GM12878 (cell line): ENCODE data around the gene SMG6. TPM values are rescaled to one million over a fixed set of nuclear protein-coding genes. Genes with fewer than 3 reads are reported as not detected.

Source experiments
- ATAC-seq: fragments of 200-7000 bp; cut with Tn5 transposase; 3 replicates; pipeline ENCODE4 v1.9.1; 2020; ENCODE audit warnings: mild to moderate bottlenecking, moderate library complexity
- BruUV-seq: library from RNA; stranded (reverse); fragments of 400-500 nt; replicated peaks from 2 replicates; lab custom pipeline; 2021; lab: Mats Ljungman, UMichigan
- CTCF ChIA-PET: fragments of 300-600 bp; sonication (Branson Sonifier 250); formaldehyde crosslinking; extraction: SDS; loops from one replicate; lab custom pipeline; 2021; ENCODE audit warnings: inconsistent platforms; lab: Yijun Ruan, JAX
- POLR2A ChIA-PET: fragments of 350-600 bp; formaldehyde crosslinking; extraction: SDS; loops from one replicate; lab custom pipeline; 2021; ENCODE audit warnings: inconsistent platforms; lab: Charles Lee
- RAD21 ChIA-PET: fragments of 300-600 bp; sonication (Branson Sonifier 250); formaldehyde crosslinking; loops from one replicate; lab custom pipeline; 2023; ENCODE audit warnings: antibody characterized with exemption; ENCODE audit not compliant: unreplicated experiment; lab: Charles Lee
- SMC1A ChIA-PET: fragments of 300-600 bp; sonication (Branson Sonifier 250); formaldehyde crosslinking; loops from one replicate; lab custom pipeline; 2023; ENCODE audit not compliant: unreplicated experiment, uncharacterized antibody; lab: Charles Lee
- DNase-seq: peaks from one replicate; pipeline ENCODE4 v3.0.0-alpha.2; 2011; ENCODE audit warnings: low read depth, low spot score
- FAIRE-seq: peaks from 3 replicates; lab custom pipeline; 2011; peaks lifted over from hg19 to GRCh38; lab: Jason Lieb, UNC
- H2AFZ ChIP-seq: 2 replicates; pipeline ENCODE4 v1.6.0; 2011; ENCODE audit warnings: low read depth, low read length, control low read depth; ENCODE audit not compliant: control insufficient read depth
- H3K27ac ChIP-seq: 2 replicates; pipeline ENCODE4 v1.5.1; 2011; ENCODE audit warnings: control low read depth; ENCODE audit not compliant: control insufficient read depth, insufficient read depth
- H3K27me3 ChIP-seq, 2 experiments: replicated peaks in 1 of 2; 2 replicates each; pipeline versions ENCODE4 v1.6.0 to v1.6.1; 2011; ENCODE audit warnings: low read length in 1 of 2; ENCODE audit not compliant: control insufficient read depth in 2 of 2, insufficient read depth in 2 of 2
- H3K36me3 ChIP-seq, 2 experiments: 2 replicates each; pipeline ENCODE4 v1.5.1; 2011; ENCODE audit warnings: low read length in 1 of 2; ENCODE audit not compliant: control insufficient read depth in 2 of 2, insufficient read depth in 2 of 2
- H3K4me1 ChIP-seq: 2 replicates; pipeline ENCODE4 v1.6.1; 2011; ENCODE audit warnings: mild to moderate bottlenecking, low read length, moderate library complexity, mixed read lengths; ENCODE audit not compliant: control insufficient read depth, insufficient read depth
- H3K4me2 ChIP-seq: 2 replicates; pipeline ENCODE4 v1.6.0; 2011; ENCODE audit warnings: control low read depth; ENCODE audit not compliant: control insufficient read depth, insufficient read depth
- H3K4me3 ChIP-seq: fragments of 200-600 bp; sonication (generic); 2 replicates; pipeline ENCODE4 v1.5.1; 2016
- H3K79me2 ChIP-seq: 2 replicates; pipeline ENCODE4 v1.6.0; 2011; ENCODE audit warnings: low read length; ENCODE audit not compliant: control insufficient read depth, insufficient read depth
- H3K9ac ChIP-seq: 2 replicates; pipeline ENCODE4 v1.8.0; 2011; ENCODE audit warnings: low read length, control low read depth, mixed read lengths; ENCODE audit not compliant: control insufficient read depth, insufficient read depth
- H3K9me3 ChIP-seq: replicated peaks from 3 replicates; pipeline ENCODE4 v1.5.1; 2011; ENCODE audit warnings: mild to moderate bottlenecking, low read length; ENCODE audit not compliant: control insufficient read depth, insufficient read depth
- H4K20me1 ChIP-seq: 2 replicates; pipeline ENCODE4 v1.6.0; 2011; ENCODE audit not compliant: control insufficient read depth, insufficient read depth
- ATF7 ChIP-seq: fragments of 450-650 bp; IDR thresholded peaks from 2 replicates; pipeline ENCODE4 v1.6.1; 2016; ENCODE audit warnings: low read depth, mild to moderate bottlenecking
- IKZF2 ChIP-seq, 2 experiments: fragments of 450-650 bp; IDR thresholded peaks; 2 replicates each; pipeline ENCODE4 v1.6.1; 2017; ENCODE audit warnings: mild to moderate bottlenecking in 2 of 2, moderate library complexity in 2 of 2
- RAD21 ChIP-seq: IDR thresholded peaks from 2 replicates; pipeline ENCODE4 v1.6.1; 2011; ENCODE audit warnings: mild to moderate bottlenecking, low read depth, low read length, moderate library complexity; ENCODE audit not compliant: insufficient read depth
- RBBP5 ChIP-seq: fragments of 200-600 bp; sonication (generic); conservative IDR thresholded peaks from 2 replicates; pipeline ENCODE4 v1.6.1; 2016
- SMAD1 ChIP-seq: fragments of 450-650 bp; IDR thresholded peaks from 2 replicates; pipeline ENCODE4 v1.6.1; 2018; ENCODE audit warnings: mild to moderate bottlenecking, low read depth; ENCODE audit not compliant: partially characterized antibody
- STAT1 ChIP-seq: fragments of 450-650 bp; conservative IDR thresholded peaks from 2 replicates; pipeline ENCODE4 v1.6.1; 2014; ENCODE audit warnings: antibody characterized with exemption, mild to moderate bottlenecking
- WGBS: methylation state at CpG from one replicate; pipeline ENCODE4 v1.1.6; 2016; ENCODE audit warnings: low lambda C conversion rate; ENCODE audit not compliant: insufficient replicate concordance, insufficient coverage; ENCODE audit errors: missing lambda C conversion rate; 5-methylcytosine and 5-hydroxymethylcytosine counted together
- in situ Hi-C: fragments of 300-500 bp; cut with MboI; formaldehyde crosslinking; loops from 9 replicates; pipeline ENCODE4 v1.14.3; 2018; ENCODE audit warnings: mixed read lengths
- intact Hi-C: fragments of 100-400 bp; cut with micrococcal nuclease; formaldehyde crosslinking; loops from one replicate; pipeline ENCODE4 v1.14.2; 2022; ENCODE audit not compliant: unreplicated experiment
- polyA plus RNA-seq, 11 experiments: library from polyadenylated mRNA; depleted of rRNA in 4 of 11; unstranded in 6 of 11; stranded (reverse) in 5 of 11; fragments of >200 nt; fragmentation: Nextera tagmentation in 4 of 11; fragmentation: Illumina TruSeq in 1 of 11; extraction: Ambion mirVana in 4 of 11; extraction: Trizol in 1 of 11; gene quantifications; 1 replicate in 1 of 11; 2 replicates in 10 of 11; pipeline versions ENCODE4 v1.2.1 to v1.2.3, GENCODE V29; 2011 to 2016; ENCODE audit warnings: inconsistent platforms in 2 of 11, missing spikeins in 2 of 11, low read depth in 1 of 11
- total RNA-seq, 4 experiments: library from RNA; depleted of rRNA in 3 of 4; stranded (reverse); fragments of >200 nt in 3 of 4; fragmentation: Illumina TruSeq in 1 of 4; extraction: Trizol in 1 of 4; gene quantifications; 2 replicates each; pipeline versions ENCODE4 v1.2.1 to v1.2.3, GENCODE V29; 2013 to 2021
- TF ChIP-seq, protein P1 (sequence below): fragments of 450-650 bp; conservative IDR thresholded peaks from 2 replicates; pipeline ENCODE4 v1.6.1; 2017; ENCODE audit warnings: mild to moderate bottlenecking, moderate library complexity
- TF ChIP-seq, protein P2 (sequence below): IDR thresholded peaks from 2 replicates; pipeline ENCODE4 v1.6.1; 2012; ENCODE audit warnings: low read depth, low read length, improper control_type of control experiment
- TF ChIP-seq, protein P3 (sequence below): fragments of 450-650 bp; formaldehyde crosslinking; IDR thresholded peaks from 2 replicates; pipeline ENCODE4 v1.4.0; 2022; ENCODE audit warnings: mild to moderate bottlenecking, moderate library complexity
- TF ChIP-seq, protein P4 (sequence below): fragments of 450-650 bp; IDR thresholded peaks from 2 replicates; pipeline ENCODE4 v1.6.1; 2017; ENCODE audit warnings: antibody characterized with exemption, mild to moderate bottlenecking, moderate library complexity
- TF ChIP-seq, protein P5 (sequence below): IDR thresholded peaks from 2 replicates; pipeline ENCODE4 v1.6.1; 2012; ENCODE audit warnings: low read length, inconsistent platforms

Gene SMG6
- total and polyA plus RNA-seq, 10 of the 15 experiments (the other 5 are each of a cell fraction or from before 2014, with no cell fraction given): 0.58 to 28.7 (median 15.7) TPM

DNA sequence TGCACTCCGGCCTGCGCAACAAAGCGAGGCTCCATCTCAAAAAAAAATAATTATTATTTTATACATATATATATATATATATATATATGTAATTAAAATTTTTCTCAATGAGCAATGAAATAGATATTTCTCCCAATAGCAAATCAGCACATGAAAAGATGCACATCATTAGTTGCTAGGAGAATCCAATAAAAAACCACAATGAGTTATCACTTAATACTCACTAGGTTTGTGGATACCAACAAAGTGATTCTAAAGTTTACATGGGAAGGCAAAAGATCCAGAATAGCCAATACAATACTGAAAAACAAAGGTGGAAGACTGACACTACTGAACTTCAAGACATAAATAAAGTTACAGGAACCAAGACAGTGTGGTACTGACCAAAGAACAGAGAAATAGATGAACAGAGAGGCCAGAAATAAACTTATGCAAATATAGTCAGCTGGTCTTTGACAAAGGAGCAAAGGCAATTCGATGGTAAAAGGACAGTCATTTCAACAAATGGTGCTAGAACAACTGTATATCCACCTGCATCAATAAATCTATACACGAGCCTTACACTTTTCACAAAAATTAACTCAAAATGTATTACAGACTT, 13.6 kb downstream of the SMG6 start (continued):
- no peak for TF ChIP-seq SMAD1
- TF ChIP-seq, protein P1, sequence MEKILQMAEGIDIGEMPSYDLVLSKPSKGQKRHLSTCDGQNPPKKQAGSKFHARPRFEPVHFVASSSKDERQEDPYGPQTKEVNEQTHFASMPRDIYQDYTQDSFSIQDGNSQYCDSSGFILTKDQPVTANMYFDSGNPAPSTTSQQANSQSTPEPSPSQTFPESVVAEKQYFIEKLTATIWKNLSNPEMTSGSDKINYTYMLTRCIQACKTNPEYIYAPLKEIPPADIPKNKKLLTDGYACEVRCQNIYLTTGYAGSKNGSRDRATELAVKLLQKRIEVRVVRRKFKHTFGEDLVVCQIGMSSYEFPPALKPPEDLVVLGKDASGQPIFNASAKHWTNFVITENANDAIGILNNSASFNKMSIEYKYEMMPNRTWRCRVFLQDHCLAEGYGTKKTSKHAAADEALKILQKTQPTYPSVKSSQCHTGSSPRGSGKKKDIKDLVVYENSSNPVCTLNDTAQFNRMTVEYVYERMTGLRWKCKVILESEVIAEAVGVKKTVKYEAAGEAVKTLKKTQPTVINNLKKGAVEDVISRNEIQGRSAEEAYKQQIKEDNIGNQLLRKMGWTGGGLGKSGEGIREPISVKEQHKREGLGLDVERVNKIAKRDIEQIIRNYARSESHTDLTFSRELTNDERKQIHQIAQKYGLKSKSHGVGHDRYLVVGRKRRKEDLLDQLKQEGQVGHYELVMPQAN: no peak
- TF ChIP-seq, protein P2, sequence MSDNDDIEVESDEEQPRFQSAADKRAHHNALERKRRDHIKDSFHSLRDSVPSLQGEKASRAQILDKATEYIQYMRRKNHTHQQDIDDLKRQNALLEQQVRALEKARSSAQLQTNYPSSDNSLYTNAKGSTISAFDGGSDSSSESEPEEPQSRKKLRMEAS: no peak
- TF ChIP-seq ATF7: no peak
- TF ChIP-seq RAD21: no peak
- TF ChIP-seq IKZF2 (IDR thresholded peaks at IDR 0.05): no peak
- no peak for TF ChIP-seq STAT1

DNA sequence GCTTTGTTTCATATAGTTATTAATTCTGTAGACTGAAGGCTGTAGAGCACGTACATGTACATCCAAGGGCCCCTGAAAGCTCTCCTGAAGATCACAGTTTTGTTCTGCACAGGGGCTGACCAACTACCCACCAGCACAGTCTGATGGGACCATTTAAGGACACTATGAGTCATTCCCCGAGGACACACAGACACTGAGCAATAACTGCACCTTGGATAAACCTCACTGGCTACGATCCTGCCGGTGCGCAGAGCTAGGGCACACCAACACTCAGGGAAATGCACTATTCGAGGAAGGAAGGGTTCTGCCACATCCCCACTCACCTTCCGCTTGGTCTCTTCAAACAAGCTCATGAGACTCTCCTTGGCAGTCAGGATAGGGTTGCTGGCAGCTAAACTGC, 20.3 kb downstream of the SMG6 start:
- Histone ChIP-seq H3K79me2 (no peaks in the 10 kb centered on the region), H3K4me2 (no peak overlapping the region), H3K4me1 (0 out of 2 replicates have a peak, but pooled peaks cover 3% of the 10 kb centered on the region), H4K20me1 (no peaks in the 10 kb centered on the region), H2AFZ (no peak overlapping the region), H3K27ac (no peak overlapping the region), H3K9me3 (no peaks in the 10 kb centered on the region), H3K4me3 (no peak overlapping the region), H3K9ac (no peak overlapping the region), H3K36me3 (peaks cover 14 to 39% of the 10 kb centered on the region in 2 experiments), H3K27me3 (no peaks in the 10 kb centered on the region)
- DNase-seq: no peak
- 77% methylated on average over 7 of the region's 7 CpGs for WGBS
- ChIA-PET CTCF (interaction anchor here (0.6 to 10.0 kb wide), 27 partner anchors 11 to 614 kb away, joined by 3 to 109 read pairs (median 5); partner anchors contain the start of gene HIC1), POLR2A (interaction anchor here (0.9 to 1.1 kb wide), 3 partner anchors 25 to 227 kb away, joined by 3 to 4 read pairs (median 4); no protein-coding TSS in a partner anchor), SMC1A (interaction anchor here (0.7 to 7.2 kb wide), 27 partner anchors 9 to 562 kb away, joined by 3 to 74 read pairs (median 4); partner anchors contain the start of gene HIC1), RAD21 (interaction anchor here (0.7 to 5.2 kb wide), 15 partner anchors 19 to 231 kb away, joined by 3 to 63 read pairs (median 4); partner anchors contain the start of genes HIC1, SMG6 and SRR)
- intact Hi-C loops (loop anchor here (2.0 kb wide), 1 partner anchor 39 kb away; no protein-coding TSS in a partner anchor), in situ Hi-C loops (no loop called here)
- FAIRE-seq: no peak
- ATAC-seq: no peak
- BruUV-seq: no TSS peak
- TF ChIP-seq, protein P3, sequence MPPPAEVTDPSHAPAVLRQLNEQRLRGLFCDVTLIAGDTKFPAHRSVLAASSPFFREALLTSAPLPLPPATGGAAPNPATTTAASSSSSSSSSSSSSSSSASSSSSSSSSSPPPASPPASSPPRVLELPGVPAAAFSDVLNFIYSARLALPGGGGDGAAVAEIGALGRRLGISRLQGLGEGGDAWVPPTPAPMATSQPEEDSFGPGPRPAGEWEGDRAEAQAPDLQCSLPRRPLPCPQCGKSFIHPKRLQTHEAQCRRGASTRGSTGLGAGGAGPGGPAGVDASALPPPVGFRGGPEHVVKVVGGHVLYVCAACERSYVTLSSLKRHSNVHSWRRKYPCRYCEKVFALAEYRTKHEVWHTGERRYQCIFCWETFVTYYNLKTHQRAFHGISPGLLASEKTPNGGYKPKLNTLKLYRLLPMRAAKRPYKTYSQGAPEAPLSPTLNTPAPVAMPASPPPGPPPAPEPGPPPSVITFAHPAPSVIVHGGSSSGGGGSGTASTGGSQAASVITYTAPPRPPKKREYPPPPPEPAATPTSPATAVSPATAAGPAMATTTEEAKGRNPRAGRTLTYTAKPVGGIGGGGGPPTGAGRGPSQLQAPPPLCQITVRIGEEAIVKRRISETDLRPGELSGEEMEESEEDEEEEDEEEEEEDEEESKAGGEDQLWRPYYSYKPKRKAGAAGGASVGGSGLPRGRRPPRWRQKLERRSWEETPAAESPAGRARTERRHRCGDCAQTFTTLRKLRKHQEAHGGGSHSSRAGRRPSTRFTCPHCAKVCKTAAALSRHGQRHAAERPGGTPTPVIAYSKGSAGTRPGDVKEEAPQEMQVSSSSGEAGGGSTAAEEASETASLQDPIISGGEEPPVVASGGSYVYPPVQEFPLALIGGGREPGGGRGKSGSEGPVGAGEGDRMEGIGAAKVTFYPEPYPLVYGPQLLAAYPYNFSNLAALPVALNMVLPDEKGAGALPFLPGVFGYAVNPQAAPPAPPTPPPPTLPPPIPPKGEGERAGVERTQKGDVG: no peak
- TF ChIP-seq, protein P4, sequence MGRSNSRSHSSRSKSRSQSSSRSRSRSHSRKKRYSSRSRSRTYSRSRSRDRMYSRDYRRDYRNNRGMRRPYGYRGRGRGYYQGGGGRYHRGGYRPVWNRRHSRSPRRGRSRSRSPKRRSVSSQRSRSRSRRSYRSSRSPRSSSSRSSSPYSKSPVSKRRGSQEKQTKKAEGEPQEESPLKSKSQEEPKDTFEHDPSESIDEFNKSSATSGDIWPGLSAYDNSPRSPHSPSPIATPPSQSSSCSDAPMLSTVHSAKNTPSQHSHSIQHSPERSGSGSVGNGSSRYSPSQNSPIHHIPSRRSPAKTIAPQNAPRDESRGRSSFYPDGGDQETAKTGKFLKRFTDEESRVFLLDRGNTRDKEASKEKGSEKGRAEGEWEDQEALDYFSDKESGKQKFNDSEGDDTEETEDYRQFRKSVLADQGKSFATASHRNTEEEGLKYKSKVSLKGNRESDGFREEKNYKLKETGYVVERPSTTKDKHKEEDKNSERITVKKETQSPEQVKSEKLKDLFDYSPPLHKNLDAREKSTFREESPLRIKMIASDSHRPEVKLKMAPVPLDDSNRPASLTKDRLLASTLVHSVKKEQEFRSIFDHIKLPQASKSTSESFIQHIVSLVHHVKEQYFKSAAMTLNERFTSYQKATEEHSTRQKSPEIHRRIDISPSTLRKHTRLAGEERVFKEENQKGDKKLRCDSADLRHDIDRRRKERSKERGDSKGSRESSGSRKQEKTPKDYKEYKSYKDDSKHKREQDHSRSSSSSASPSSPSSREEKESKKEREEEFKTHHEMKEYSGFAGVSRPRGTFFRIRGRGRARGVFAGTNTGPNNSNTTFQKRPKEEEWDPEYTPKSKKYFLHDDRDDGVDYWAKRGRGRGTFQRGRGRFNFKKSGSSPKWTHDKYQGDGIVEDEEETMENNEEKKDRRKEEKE: no peak
- TF ChIP-seq RBBP5: no peak
- TF ChIP-seq, protein P5, sequence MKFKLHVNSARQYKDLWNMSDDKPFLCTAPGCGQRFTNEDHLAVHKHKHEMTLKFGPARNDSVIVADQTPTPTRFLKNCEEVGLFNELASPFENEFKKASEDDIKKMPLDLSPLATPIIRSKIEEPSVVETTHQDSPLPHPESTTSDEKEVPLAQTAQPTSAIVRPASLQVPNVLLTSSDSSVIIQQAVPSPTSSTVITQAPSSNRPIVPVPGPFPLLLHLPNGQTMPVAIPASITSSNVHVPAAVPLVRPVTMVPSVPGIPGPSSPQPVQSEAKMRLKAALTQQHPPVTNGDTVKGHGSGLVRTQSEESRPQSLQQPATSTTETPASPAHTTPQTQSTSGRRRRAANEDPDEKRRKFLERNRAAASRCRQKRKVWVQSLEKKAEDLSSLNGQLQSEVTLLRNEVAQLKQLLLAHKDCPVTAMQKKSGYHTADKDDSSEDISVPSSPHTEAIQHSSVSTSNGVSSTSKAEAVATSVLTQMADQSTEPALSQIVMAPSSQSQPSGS: no peak
